ENCODE data around the gene ASCL1. TPM values are rescaled to one million over a fixed set of nuclear protein-coding genes. Genes with fewer than 3 reads are reported as not detected.

The ASCL1 gene
- total RNA-seq, 1 donor from 2014 or later, result not detected

DNA sequence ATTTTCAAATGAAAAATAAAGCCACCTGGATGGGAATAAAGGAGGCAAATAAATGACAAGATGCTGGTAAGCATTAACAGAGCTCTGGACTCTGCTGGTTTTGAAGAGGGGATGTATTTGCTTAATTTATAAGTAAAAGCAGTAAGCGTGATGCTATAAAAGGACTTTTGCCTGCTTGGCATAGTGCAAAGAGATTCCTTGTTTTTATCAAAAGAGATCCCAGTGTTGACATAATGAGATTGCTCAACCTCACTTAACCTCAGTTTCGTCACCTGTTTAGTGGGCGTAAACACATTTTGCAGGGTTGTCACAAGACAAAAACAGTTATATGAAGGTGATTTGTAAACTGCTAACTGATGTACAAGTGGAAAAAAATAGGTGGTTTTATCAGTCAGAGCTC, 13.8 kb downstream of the ASCL1 start:
- Histone ChIP-seq H3K9me3 (no peaks in the 10 kb centered on the region), H3K4me1 (no peaks in the 10 kb centered on the region), H3K27me3 (no peaks in the 10 kb centered on the region), H3K4me3 (no peak overlapping the region), H3K27ac (no peak overlapping the region), H3K36me3 (no peaks in the 10 kb centered on the region)
- no peak for DNase-seq (ENCODE audit: low spot score in 2 of 2)
- TF ChIP-seq, protein P1, sequence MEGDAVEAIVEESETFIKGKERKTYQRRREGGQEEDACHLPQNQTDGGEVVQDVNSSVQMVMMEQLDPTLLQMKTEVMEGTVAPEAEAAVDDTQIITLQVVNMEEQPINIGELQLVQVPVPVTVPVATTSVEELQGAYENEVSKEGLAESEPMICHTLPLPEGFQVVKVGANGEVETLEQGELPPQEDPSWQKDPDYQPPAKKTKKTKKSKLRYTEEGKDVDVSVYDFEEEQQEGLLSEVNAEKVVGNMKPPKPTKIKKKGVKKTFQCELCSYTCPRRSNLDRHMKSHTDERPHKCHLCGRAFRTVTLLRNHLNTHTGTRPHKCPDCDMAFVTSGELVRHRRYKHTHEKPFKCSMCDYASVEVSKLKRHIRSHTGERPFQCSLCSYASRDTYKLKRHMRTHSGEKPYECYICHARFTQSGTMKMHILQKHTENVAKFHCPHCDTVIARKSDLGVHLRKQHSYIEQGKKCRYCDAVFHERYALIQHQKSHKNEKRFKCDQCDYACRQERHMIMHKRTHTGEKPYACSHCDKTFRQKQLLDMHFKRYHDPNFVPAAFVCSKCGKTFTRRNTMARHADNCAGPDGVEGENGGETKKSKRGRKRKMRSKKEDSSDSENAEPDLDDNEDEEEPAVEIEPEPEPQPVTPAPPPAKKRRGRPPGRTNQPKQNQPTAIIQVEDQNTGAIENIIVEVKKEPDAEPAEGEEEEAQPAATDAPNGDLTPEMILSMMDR (IDR thresholded peaks at IDR 0.05), result no peak
- intact Hi-C loops (cut with DNase I), result no loop called here

DNA sequence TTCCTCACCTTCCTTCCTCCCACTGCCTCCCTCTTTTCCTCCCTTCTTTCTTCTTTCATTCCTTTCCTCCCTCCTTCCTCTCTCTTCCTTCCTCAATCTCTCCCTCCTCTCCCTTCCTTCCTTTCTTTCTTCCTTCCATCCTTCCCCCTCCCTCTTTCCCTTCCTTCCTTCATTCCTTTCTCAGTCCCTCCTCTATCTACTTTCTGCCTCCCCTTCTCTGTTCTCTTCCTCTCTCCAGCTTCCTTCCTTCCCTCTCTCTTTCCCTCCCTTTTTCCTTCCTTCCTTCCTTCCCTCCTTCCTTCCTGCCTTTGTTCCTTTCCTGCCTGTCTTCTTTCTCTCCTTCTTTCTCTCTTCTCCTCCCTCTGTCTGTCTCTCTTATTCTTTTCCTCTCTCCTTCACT, 16.1 kb downstream of the ASCL1 start:
- TF ChIP-seq, protein P1 (IDR thresholded peaks at IDR 0.05), result no peak

DNA sequence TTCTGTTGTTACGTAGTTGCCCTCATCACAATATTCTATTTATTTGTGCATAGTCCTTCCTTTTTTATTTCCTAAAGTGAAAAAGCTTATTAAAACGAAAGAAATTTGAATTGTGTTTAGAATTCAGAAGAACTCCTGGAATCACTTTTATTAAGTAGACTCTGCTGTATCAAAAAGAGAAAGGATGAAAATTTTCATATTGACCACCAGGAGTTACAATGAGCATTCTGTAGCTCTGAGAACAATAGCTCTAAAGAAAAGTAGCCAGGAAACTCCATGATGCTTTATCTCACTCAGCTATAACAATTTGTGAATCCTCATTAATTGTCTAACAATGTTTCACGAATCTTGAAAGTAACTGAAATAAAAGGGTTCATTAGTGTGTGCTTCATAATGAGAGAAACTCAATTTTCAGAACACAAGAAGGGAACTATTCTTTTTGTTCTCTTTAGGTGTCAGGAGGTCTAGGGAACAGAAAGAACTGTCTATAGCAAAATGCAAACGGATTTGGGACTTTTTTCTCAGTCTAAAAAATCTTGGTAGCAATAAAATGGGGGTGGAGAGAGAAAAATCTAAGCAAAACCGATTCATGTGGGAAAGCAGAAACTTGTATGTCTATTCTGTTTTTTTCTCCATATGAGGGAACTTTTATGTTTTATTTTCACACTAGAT, 19.3 kb downstream of the ASCL1 start:
- Histone ChIP-seq H3K4me1 (no peaks in the 10 kb centered on the region), H3K36me3 (no peaks in the 10 kb centered on the region), H3K27me3 (no peaks in the 10 kb centered on the region), H3K4me3 (no peak overlapping the region), H3K9me3 (no peaks in the 10 kb centered on the region), H3K27ac (no peak overlapping the region)
- DNase-seq (ENCODE audit: low spot score in 2 of 2), result no peak
- TF ChIP-seq, protein P1 (IDR thresholded peaks at IDR 0.05), result no peak
- intact Hi-C loops (cut with DNase I), result no loop called here

More for the DNA sequence above, 16.1 kb downstream of the ASCL1 start:
- H3K27me3 ChIP-seq, result no peaks in the 10 kb centered on the region
- no peaks in the 10 kb centered on the region for H3K36me3 ChIP-seq
- intact Hi-C loops (cut with DNase I), result no loop called here
- no peak overlapping the region for H3K27ac ChIP-seq
- no peak for DNase-seq (ENCODE audit: low spot score in 2 of 2)
- no peaks in the 10 kb centered on the region for H3K9me3 ChIP-seq
- H3K4me1 ChIP-seq, result no peaks in the 10 kb centered on the region
- no peak overlapping the region for H3K4me3 ChIP-seq

DNA sequence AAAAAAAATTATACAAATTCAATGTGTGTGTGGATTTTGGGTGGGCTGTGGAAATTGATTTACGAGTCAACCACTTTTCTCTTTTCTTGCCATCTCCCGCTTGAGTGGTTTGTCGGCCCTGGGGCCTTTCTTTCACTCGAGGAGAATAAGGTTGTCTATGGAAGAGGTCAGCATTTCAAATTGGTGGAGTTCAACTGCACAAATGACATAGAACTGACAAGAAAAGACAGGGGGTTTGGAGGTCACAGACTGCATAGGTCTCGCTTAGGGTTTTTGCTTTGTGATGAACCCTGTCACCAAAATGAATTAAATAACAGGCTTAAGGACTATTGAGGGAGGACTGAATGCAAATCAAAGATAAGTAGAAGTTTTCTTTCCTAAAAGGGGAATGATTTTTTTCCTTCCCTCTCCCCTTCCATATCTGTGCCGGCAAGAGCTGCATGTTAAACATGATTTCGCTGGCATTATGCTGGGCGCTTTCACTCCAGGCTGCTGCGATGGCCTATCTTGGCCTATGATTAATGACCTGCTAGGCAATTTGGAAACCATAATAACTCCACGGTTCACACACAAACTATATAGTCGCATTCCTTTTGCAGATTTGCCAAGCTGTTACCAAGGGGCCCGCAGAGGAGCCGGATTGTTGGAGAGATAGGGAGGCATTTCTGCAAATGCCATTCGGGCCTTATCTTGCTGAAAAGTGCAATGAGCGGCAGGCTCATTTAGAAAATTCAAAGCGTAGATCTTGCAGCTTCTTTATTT, 20.7 kb downstream of the ASCL1 start:
- no peak overlapping the region for H3K27ac ChIP-seq
- no peaks in the 10 kb centered on the region for H3K9me3 ChIP-seq
- TF ChIP-seq, protein P1 (IDR thresholded peaks at IDR 0.05), result no peak
- H3K27me3 ChIP-seq, result no peaks in the 10 kb centered on the region
- intact Hi-C loops (cut with DNase I), result no loop called here
- DNase-seq (ENCODE audit: low spot score in 2 of 2), result no peak
- no peak overlapping the region for H3K4me3 ChIP-seq
- no peaks in the 10 kb centered on the region for H3K4me1 ChIP-seq
- no peaks in the 10 kb centered on the region for H3K36me3 ChIP-seq

DNA sequence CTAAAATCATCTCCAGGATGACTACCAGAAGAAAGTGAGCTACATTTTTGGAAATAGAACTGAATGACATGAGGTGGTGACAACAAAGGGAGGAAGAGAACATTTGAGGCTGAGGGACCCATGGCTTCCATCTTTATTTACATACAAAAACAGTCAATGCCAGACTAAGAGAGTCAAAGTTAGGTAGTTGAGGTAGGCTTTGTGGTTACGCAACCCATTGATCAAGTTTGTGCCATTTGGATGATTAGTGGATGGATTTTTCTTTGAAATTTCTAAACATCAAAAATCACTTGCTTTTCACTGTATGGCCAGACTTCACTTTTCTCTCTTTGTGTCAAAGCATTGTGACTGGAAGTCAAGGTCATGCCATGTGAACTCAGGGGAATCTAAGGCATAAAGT, 22.9 kb downstream of the ASCL1 start:
- TF ChIP-seq, protein P1 (IDR thresholded peaks at IDR 0.05), result no peak
- H3K4me1 ChIP-seq, result no peaks in the 10 kb centered on the region
- no peaks in the 10 kb centered on the region for H3K36me3 ChIP-seq
- no peaks in the 10 kb centered on the region for H3K9me3 ChIP-seq
- H3K4me3 ChIP-seq, result no peak overlapping the region
- no peak for DNase-seq (ENCODE audit: low spot score in 2 of 2)
- H3K27ac ChIP-seq, result no peak overlapping the region
- H3K27me3 ChIP-seq, result no peaks in the 10 kb centered on the region
- intact Hi-C loops (cut with DNase I), result no loop called here
